Tibial nerve (tissue), 4 donors: ENCODE measurements around the gene RNF123. TPM values are rescaled to one million over a fixed set of nuclear protein-coding genes. Genes with fewer than 3 reads are reported as not detected.

Experiments used
- DNase-seq, 2 donors: peaks; one replicate each; pipeline ENCODE4 v3.0.0-alpha.2; 2019; ENCODE audit warnings: low spot score in 2 of 2
- H3K27ac ChIP-seq, 4 donors: fragments of 200-600 bp; sonication (generic) in 3 of 4; one replicate each; pipeline ENCODE4 v1.5.1; 2017 to 2019; ENCODE audit warnings: mild to moderate bottlenecking in 1 of 4
- H3K27me3 ChIP-seq, 2 donors: fragments of 200-600 bp; sonication (generic) in 1 of 2; one replicate each; pipeline versions ENCODE4 v1.5.1 to v1.6.0; 2017 to 2019
- H3K36me3 ChIP-seq, 3 donors: fragments of 200-600 bp; sonication (generic); one replicate each; pipeline ENCODE4 v1.5.1; 2018 to 2019
- H3K4me1 ChIP-seq, 4 donors: fragments of 200-600 bp; sonication (generic) in 3 of 4; one replicate each; pipeline ENCODE4 v1.5.1; 2017 to 2019
- H3K4me3 ChIP-seq, 4 donors: fragments of 200-600 bp; sonication (generic) in 3 of 4; one replicate each; pipeline ENCODE4 v1.5.1; 2017 to 2019; ENCODE audit warnings: mild to moderate bottlenecking in 1 of 4, moderate library complexity in 1 of 4
- H3K9me3 ChIP-seq, 4 donors: fragments of 200-600 bp; sonication (generic) in 3 of 4; one replicate each; pipeline ENCODE4 v1.5.1; 2017 to 2019
- CTCF ChIP-seq, 5 experiments: fragments of 200-600 bp in 3 of 5; fragments of 450-650 bp in 2 of 5; sonication (generic) in 3 of 5; IDR thresholded peaks; one replicate each; pipeline ENCODE4 v1.5.1; 2016 to 2019; ENCODE audit warnings: antibody characterized with exemption in 5 of 5, mild to moderate bottlenecking in 3 of 5, moderate library complexity in 2 of 5
- EP300 ChIP-seq, 2 donors: sonication (generic); formaldehyde crosslinking; IDR thresholded peaks; one replicate each; pipeline ENCODE4 v1.6.1; 2017; ENCODE audit warnings: antibody characterized with exemption in 2 of 2, mild to moderate bottlenecking in 1 of 2
- POLR2A ChIP-seq, 2 donors: fragments of 450-650 bp; IDR thresholded peaks; one replicate each; pipeline ENCODE4 v1.6.1; 2017; ENCODE audit warnings: antibody characterized with exemption in 2 of 2, mild to moderate bottlenecking in 2 of 2, moderate library complexity in 2 of 2
- WGBS, 2 donors: methylation state at CpG; one replicate each; pipeline ENCODE4 v1.1.5; 2018; 5-methylcytosine and 5-hydroxymethylcytosine counted together
- total RNA-seq, 4 donors: library from RNA; depleted of rRNA; stranded (reverse); fragments of >200 nt; gene quantifications; one replicate each; pipeline ENCODE4 v1.1.0, GENCODE V29; 2016

RNF123 gene
- total RNA-seq = 10 to 100 TPM; 32.9 to 64.7 (median 39.1) TPM

DNA sequence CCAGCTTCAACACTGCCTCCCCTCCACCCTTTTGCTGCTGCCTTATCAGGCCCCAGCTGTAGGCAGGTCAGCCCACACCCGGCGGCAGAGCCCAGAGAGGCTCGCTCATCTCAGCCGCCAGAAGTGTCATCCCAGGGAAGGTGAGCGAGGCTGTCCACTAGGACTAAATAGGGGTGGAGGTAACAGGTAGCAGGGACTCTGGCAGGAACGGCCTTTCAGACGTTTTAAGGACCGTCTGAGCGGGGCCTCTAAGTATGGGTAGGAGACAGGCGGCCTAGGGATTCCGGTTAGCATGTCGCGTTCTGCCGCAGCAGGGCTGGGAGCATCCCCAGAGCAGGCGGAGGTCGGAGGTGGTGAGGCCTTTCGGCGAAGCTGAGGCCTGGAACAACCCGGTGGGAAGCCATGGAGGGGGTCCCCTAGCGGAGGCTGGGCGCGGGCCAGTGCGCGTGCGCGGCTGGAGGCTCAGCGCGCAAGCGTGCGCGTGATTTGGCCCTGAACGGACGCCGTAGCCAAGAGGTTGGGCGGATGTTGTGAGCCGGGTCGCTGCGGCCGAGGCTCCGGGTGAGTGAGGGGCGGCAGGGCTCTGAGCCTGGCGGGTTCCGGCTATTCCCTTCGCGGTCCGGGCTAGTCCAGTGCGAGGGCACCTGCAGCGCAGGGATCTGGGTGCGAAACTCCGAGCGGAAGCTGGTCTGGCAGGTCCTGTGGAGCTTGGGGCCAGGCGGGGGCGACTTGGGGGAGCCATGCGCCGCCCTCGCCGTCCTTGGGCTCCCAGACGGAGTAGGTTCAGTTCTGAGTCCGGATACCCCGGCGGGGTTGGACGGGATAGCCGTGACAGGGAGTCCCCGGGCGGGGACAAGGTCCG is at the start of gene RNF123, which contains the start of gene MST1:
RNF123 (plus strand) TSS at position 512 of the 862 bp plus-strand sequence. CDS start 1,609 bp downstream, outside the sequence.
MST1 (minus strand) TSS at position 429 of the 862 bp plus-strand sequence. CDS start 783 bp downstream, outside the sequence.
- H3K9me3 ChIP-seq = no peaks in the 10 kb centered on the region
- H3K4me1 ChIP-seq = peaks cover 0 to 51% (median 13%) of the 10 kb centered on the region in 4 donors
- H3K4me3 ChIP-seq = peak within 1 kb of the TSS; percentile 80 to 95 (median 86)
- H3K36me3 ChIP-seq = peaks cover 0 to 13% (median 0%) of the 10 kb centered on the region in 3 donors
- peak; percentile 62 to 78 for DNase-seq
- H3K27ac ChIP-seq = peak within 1 kb of the TSS; percentile 63 to 84 (median 79)
- peaks cover 0 to 14% of the 10 kb centered on the region in 2 donors for H3K27me3 ChIP-seq
- TF ChIP-seq CTCF (IDR thresholded peaks at IDR 0.05) (peak in 4 of 5 experiments; percentile 17 to 57 (median 24)), EP300 (IDR thresholded peaks at IDR 0.05) (peak; percentile 61 to 84), POLR2A (IDR thresholded peaks at IDR 0.05) (no peak)
- WGBS, 2 donors = 0 to 1% methylated on average over 23 to 39 of the region's 66 CpGs

DNA sequence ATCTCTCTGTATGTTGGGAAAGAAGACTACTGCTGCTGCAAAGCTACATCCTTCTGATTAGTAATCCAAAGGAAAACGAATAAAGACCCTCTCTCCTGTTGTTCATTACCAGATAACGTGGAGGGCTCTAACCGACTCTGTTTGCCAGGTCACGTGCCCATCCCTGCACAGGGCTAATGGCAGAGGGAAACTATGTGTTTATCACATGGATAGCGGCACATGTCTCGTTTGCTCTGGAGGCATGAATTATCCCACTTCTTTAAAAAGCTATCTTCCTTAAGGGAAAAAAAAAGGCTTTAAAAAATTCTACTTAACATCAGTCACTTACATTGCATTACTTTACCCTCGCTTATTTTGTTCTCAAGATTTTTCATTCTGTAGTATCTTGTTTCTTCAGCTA is 48.1 kb upstream of the RNF123 start:
- DNase-seq = no peak
- Histone ChIP-seq H3K36me3 (peaks cover 0 to 14% (median 0%) of the 10 kb centered on the region in 3 donors), H3K4me3 (no peak overlapping the region), H3K4me1 (no peaks in the 10 kb centered on the region), H3K27ac (no peak overlapping the region), H3K27me3 (no peaks in the 10 kb centered on the region), H3K9me3 (no peaks in the 10 kb centered on the region)
- WGBS, 2 donors = 66 to 80% methylated on average over 7 of the region's 7 CpGs
- TF ChIP-seq CTCF (IDR thresholded peaks at IDR 0.05) (no peak), EP300 (IDR thresholded peaks at IDR 0.05) (no peak), POLR2A (IDR thresholded peaks at IDR 0.05) (no peak)

DNA sequence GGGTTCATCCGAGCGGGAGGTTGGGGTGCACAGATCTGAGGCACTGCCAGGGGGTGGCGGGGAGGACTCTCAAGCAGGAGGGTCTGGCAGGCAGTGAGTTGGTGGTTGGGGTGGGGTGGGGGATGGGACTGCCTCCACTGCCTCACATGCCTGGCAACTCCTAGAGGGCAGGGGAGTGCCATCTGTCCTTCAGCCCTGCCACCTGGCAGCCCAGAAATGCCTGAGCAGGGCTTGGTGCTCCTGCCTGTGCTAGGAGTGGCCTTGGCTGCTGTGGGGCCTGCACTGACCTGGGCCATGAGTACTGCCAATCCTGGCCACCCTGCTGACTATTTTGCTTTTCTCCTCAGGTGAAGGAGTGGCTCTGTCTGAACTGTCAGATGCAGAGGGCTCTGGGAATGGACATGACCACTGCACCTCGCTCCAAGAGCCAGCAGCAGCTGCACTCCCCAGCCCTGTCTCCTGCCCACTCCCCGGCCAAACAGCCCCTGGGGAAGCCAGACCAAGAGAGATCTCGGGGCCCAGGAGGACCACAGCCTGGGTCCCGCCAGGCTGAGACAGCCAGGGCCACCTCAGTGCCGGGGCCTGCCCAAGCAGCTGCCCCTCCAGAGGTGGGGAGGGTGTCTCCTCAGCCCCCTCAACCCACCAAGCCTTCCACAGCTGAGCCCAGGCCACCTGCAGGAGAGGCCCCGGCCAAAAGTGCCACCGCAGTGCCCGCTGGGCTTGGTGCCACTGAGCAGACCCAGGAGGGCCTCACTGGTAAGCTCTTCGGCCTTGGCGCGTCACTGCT is 47.2 kb upstream of the RNF123 start:
- no peak for TF ChIP-seq EP300 (IDR thresholded peaks at IDR 0.05)
- no peak for TF ChIP-seq POLR2A (IDR thresholded peaks at IDR 0.05)
- TF ChIP-seq CTCF (IDR thresholded peaks at IDR 0.05) = no peak
- H3K27me3 ChIP-seq = no peaks in the 10 kb centered on the region
- H3K36me3 ChIP-seq = peaks cover 0 to 14% (median 0%) of the 10 kb centered on the region in 3 donors
- 88 to 96% methylated on average over 8 of the region's 14 CpGs for WGBS, 2 donors
- DNase-seq = no peak
- H3K27ac ChIP-seq = no peak overlapping the region
- H3K4me3 ChIP-seq = no peak overlapping the region
- no peaks in the 10 kb centered on the region for H3K9me3 ChIP-seq
- no peaks in the 10 kb centered on the region for H3K4me1 ChIP-seq

- no peak for TF ChIP-seq POLR2A (IDR thresholded peaks at IDR 0.05)
- TF ChIP-seq CTCF (IDR thresholded peaks at IDR 0.05) = no peak
- TF ChIP-seq EP300 (IDR thresholded peaks at IDR 0.05) = no peak
- no peak for DNase-seq
- H3K4me3 ChIP-seq = no peak overlapping the region
- no peaks in the 10 kb centered on the region for H3K27me3 ChIP-seq
- H3K4me1 ChIP-seq = no peaks in the 10 kb centered on the region
- H3K36me3 ChIP-seq = peaks cover 0 to 14% (median 0%) of the 10 kb centered on the region in 3 donors
- H3K9me3 ChIP-seq = no peaks in the 10 kb centered on the region
- no peak overlapping the region for H3K27ac ChIP-seq
- 94 to 96% methylated on average over 4 to 8 of the region's 9 CpGs for WGBS, 2 donors
These were observed 46.6 kb upstream of the RNF123 start for GRCh38 chr3:49642708-49643145.
